ENCODE data around the gene SETMAR.

SETMAR gene

DNA sequence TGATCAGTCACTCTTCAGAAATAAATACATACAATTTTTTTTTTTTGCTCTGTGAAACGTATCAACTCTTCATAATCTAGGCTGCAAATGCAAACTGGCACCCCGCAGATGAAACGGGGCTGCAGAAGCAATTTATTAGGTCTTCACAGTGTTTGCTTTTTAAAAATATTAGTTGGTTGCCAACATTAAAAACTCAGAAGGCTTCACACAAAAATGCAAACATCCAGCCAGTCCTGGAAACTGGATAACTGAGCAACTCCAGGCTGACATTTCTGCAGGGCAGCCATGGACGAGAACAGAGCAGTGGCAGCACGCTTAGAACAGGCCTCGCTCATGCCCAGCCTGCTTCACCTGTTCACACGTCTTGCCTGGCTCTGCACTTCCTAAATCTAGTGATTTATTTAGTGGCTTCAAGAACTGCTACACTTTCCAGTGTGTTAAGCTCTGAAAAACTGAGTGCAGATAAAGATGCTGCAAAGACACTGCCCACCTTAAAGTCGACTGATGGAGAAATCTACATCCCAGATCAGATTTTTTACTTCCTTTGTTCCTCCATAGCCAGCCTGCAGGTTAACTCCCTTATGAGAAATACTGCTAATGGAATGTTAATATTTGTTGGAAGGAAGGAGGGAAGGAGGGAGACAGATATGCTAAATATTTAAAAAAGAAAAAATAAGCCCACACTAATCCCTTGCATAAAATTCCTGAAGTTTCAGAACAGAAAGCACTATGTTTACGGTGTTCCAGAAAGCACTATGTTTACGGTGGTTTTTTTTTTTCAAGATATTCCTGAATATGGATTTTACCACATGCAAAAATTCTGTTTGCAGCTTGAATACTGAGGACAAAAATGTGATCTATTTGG lies 53.6 kb downstream of the SETMAR start:
- no peak for TF ChIP-seq POLR2A (IDR thresholded peaks at IDR 0.05; ENCODE audit: extremely low read depth, insufficient read length)
- no peak for TF ChIP-seq MYC (IDR thresholded peaks at IDR 0.05; ENCODE audit: low read depth, low read length)
- no peak for TF ChIP-seq CTCF (IDR thresholded peaks at IDR 0.05; ENCODE audit: low read depth, low read length)
- TF ChIP-seq, protein P1, sequence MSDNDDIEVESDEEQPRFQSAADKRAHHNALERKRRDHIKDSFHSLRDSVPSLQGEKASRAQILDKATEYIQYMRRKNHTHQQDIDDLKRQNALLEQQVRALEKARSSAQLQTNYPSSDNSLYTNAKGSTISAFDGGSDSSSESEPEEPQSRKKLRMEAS (IDR thresholded peaks at IDR 0.05; ENCODE audit: low read depth, low read length): no peak
- DNase-seq (ENCODE audit: low read depth): no peak
- no peak overlapping the region for H3K4me3 ChIP-seq (ENCODE audit: low read depth, low read length)

GRCh38 chr3:4358273-4358672 lies 55.1 kb downstream of the SETMAR start:
- TF ChIP-seq CTCF (IDR thresholded peaks at IDR 0.05; ENCODE audit: low read depth, low read length): no peak
- TF ChIP-seq, protein P1 (IDR thresholded peaks at IDR 0.05; ENCODE audit: low read depth, low read length): no peak
- TF ChIP-seq POLR2A (IDR thresholded peaks at IDR 0.05; ENCODE audit: extremely low read depth, insufficient read length): no peak
- TF ChIP-seq MYC (IDR thresholded peaks at IDR 0.05; ENCODE audit: low read depth, low read length): no peak
- no peak for DNase-seq (ENCODE audit: low read depth)
- no peak overlapping the region for H3K4me3 ChIP-seq (ENCODE audit: low read depth, low read length)

- H3K4me3 ChIP-seq (ENCODE audit: low read depth, low read length): no peak overlapping the region
- TF ChIP-seq CTCF (IDR thresholded peaks at IDR 0.05; ENCODE audit: low read depth, low read length): no peak
- TF ChIP-seq POLR2A (IDR thresholded peaks at IDR 0.05; ENCODE audit: extremely low read depth, insufficient read length): no peak
- TF ChIP-seq MYC (IDR thresholded peaks at IDR 0.05; ENCODE audit: low read depth, low read length): no peak
- TF ChIP-seq, protein P1 (IDR thresholded peaks at IDR 0.05; ENCODE audit: low read depth, low read length): no peak
- no peak for DNase-seq (ENCODE audit: low read depth)
Measured at GRCh38 chr3:4359805-4360502, 56.8 kb downstream of the SETMAR start.

DNA sequence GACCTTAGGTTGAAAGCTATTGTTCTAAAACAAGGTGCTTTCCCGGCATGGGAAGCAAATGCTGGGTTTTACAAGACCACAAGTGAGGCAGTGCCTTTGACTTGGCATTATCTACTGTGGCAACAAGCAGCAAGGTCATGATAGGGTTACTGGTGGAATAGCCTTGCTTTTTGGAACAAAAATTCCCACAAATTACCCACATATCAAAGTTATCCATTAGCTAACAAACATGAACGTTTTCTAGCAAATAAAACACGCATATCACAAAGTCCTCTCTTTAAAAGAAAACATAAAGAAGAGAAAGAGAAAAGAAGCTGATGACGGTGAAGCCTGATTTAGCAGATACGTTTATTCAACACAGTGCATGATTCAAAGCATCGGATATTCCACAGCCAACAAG lies 57.6 kb downstream of the SETMAR start:
- DNase-seq (ENCODE audit: low read depth): no peak
- no peak overlapping the region for H3K4me3 ChIP-seq (ENCODE audit: low read depth, low read length)
- TF ChIP-seq, protein P1 (IDR thresholded peaks at IDR 0.05; ENCODE audit: low read depth, low read length): no peak
- TF ChIP-seq CTCF (IDR thresholded peaks at IDR 0.05; ENCODE audit: low read depth, low read length) (no peak), MYC (IDR thresholded peaks at IDR 0.05; ENCODE audit: low read depth, low read length) (no peak), POLR2A (IDR thresholded peaks at IDR 0.05; ENCODE audit: extremely low read depth, insufficient read length) (no peak)

DNA sequence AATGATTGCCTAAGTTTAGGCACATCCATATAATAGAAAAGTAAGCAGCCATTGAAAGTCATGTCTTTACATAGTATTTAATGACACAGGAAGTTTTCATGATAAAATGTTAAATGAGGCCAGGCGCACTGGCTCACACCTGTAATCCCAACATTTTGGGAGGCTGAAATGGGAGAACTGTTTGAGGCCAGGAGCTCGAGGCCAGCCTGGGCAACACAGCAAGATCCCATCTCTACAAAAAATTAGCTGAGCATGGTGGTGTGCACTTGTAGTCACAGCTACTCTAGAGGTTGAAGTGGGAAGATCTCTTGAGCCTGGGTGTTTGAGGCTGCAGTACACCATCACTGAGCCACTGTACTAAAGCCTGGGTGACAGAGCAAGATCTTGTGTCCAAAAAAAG lies 59.4 kb downstream of the SETMAR start:
- H3K4me3 ChIP-seq (ENCODE audit: low read depth, low read length): no peak overlapping the region
- no peak for DNase-seq (ENCODE audit: low read depth)
- no peak for TF ChIP-seq POLR2A (IDR thresholded peaks at IDR 0.05; ENCODE audit: extremely low read depth, insufficient read length)
- TF ChIP-seq, protein P1 (IDR thresholded peaks at IDR 0.05; ENCODE audit: low read depth, low read length): no peak
- no peak for TF ChIP-seq MYC (IDR thresholded peaks at IDR 0.05; ENCODE audit: low read depth, low read length)
- TF ChIP-seq CTCF (IDR thresholded peaks at IDR 0.05; ENCODE audit: low read depth, low read length): no peak
